ENCODE data around the gene ATP1B2. TPM values are rescaled to one million over a fixed set of nuclear protein-coding genes. Genes with fewer than 3 reads are reported as not detected.

The ATP1B2 gene
- polyA plus RNA-seq, 2 of the 4 experiments (the other 2 are of a cell fraction): 0.10 to 0.16 TPM

DNA sequence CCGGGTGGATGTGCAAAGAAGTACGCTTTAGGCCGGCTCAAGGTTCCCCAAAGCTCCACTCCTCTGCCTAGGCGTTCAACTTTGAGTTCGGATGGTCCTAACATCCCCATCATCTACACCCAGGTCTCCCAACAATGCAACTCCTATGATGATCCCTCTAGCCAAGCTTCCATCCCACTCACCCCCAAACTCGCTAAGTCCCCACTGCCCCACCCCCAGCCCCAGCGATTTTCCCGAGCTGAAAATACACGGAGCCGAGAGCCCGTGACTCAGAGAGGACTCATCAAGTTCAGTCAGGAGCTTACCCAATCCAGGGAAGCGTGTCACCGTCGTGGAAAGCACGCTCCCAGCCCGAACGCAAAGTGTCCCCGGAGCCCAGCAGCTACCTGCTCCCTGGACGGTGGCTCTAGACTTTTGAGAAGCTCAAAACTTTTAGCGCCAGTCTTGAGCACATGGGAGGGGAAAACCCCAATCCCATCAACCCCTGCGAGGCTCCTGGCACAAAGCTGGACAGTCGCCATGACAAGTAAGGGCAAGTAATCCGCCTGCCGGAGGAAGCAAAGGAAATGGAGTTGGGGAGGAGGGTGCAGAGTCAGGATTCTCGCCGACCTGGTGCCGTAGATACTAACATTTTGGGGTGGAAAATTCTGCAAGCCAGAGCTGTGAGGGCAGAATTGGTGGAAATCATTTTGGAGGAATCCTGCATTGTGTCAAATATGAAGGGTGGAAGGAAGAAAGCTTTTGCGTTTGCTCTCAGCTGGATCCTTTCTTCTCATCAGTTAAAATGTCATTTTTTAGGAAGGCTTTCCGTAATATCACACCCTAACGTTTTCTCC, 36.6 kb downstream of the ATP1B2 start, which contains the start of gene TP53 (continued):
- TF ChIP-seq ZSCAN20 (CRISPR knock-in tag; IDR thresholded peaks at IDR 0.05) (no peak), TP53 (CRISPR knock-in tag; IDR thresholded peaks at IDR 0.05) (peak; percentile 24; the same call in 1 of the 2 replicates), EHMT2 (IDR thresholded peaks at IDR 0.05; ENCODE audit: low read depth) (no peak), BHLHE40 (IDR thresholded peaks at IDR 0.05; ENCODE audit: low read depth, low read length) (no peak), MYC (IDR thresholded peaks at IDR 0.05; ENCODE audit: borderline replicate concordance, low read length) (peak; percentile 100), MAZ (IDR thresholded peaks at IDR 0.05; ENCODE audit: borderline replicate concordance, low read depth, low read length) (no peak), KDM1A (IDR thresholded peaks at IDR 0.05; ENCODE audit: low read depth) (no peak), ZNF302 (CRISPR knock-in tag; IDR thresholded peaks at IDR 0.05) (no peak), SMC3 (IDR thresholded peaks at IDR 0.05) (no peak), HOXA7 (CRISPR knock-in tag; IDR thresholded peaks at IDR 0.05) (no peak), SREBF2 (IDR thresholded peaks at IDR 0.05) (no peak), HDAC2 (IDR thresholded peaks at IDR 0.05) (no peak)
- TF ChIP-seq, protein P1, sequence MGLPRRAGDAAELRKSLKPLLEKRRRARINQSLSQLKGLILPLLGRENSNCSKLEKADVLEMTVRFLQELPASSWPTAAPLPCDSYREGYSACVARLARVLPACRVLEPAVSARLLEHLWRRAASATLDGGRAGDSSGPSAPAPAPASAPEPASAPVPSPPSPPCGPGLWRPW (IDR thresholded peaks at IDR 0.05): no peak
- TF ChIP-seq, protein P2, sequence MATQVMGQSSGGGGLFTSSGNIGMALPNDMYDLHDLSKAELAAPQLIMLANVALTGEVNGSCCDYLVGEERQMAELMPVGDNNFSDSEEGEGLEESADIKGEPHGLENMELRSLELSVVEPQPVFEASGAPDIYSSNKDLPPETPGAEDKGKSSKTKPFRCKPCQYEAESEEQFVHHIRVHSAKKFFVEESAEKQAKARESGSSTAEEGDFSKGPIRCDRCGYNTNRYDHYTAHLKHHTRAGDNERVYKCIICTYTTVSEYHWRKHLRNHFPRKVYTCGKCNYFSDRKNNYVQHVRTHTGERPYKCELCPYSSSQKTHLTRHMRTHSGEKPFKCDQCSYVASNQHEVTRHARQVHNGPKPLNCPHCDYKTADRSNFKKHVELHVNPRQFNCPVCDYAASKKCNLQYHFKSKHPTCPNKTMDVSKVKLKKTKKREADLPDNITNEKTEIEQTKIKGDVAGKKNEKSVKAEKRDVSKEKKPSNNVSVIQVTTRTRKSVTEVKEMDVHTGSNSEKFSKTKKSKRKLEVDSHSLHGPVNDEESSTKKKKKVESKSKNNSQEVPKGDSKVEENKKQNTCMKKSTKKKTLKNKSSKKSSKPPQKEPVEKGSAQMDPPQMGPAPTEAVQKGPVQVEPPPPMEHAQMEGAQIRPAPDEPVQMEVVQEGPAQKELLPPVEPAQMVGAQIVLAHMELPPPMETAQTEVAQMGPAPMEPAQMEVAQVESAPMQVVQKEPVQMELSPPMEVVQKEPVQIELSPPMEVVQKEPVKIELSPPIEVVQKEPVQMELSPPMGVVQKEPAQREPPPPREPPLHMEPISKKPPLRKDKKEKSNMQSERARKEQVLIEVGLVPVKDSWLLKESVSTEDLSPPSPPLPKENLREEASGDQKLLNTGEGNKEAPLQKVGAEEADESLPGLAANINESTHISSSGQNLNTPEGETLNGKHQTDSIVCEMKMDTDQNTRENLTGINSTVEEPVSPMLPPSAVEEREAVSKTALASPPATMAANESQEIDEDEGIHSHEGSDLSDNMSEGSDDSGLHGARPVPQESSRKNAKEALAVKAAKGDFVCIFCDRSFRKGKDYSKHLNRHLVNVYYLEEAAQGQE (IDR thresholded peaks at IDR 0.05): no peak
- TF ChIP-seq, protein P3, sequence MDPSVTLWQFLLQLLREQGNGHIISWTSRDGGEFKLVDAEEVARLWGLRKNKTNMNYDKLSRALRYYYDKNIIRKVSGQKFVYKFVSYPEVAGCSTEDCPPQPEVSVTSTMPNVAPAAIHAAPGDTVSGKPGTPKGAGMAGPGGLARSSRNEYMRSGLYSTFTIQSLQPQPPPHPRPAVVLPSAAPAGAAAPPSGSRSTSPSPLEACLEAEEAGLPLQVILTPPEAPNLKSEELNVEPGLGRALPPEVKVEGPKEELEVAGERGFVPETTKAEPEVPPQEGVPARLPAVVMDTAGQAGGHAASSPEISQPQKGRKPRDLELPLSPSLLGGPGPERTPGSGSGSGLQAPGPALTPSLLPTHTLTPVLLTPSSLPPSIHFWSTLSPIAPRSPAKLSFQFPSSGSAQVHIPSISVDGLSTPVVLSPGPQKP (IDR thresholded peaks at IDR 0.05; ENCODE audit: low read depth, low read length): no peak
- TF ChIP-seq, protein P4, sequence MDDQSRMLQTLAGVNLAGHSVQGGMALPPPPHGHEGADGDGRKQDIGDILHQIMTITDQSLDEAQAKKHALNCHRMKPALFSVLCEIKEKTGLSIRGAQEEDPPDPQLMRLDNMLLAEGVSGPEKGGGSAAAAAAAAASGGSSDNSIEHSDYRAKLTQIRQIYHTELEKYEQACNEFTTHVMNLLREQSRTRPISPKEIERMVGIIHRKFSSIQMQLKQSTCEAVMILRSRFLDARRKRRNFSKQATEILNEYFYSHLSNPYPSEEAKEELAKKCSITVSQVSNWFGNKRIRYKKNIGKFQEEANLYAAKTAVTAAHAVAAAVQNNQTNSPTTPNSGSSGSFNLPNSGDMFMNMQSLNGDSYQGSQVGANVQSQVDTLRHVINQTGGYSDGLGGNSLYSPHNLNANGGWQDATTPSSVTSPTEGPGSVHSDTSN (IDR thresholded peaks at IDR 0.05): peak; percentile 19; the same call in 1 of the 2 replicates
- TF ChIP-seq, protein P5, sequence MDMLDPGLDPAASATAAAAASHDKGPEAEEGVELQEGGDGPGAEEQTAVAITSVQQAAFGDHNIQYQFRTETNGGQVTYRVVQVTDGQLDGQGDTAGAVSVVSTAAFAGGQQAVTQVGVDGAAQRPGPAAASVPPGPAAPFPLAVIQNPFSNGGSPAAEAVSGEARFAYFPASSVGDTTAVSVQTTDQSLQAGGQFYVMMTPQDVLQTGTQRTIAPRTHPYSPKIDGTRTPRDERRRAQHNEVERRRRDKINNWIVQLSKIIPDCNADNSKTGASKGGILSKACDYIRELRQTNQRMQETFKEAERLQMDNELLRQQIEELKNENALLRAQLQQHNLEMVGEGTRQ (IDR thresholded peaks at IDR 0.05): 0 out of 2 replicates have a peak, but pooled peaks have one; percentile 26
- TF ChIP-seq, protein P6, sequence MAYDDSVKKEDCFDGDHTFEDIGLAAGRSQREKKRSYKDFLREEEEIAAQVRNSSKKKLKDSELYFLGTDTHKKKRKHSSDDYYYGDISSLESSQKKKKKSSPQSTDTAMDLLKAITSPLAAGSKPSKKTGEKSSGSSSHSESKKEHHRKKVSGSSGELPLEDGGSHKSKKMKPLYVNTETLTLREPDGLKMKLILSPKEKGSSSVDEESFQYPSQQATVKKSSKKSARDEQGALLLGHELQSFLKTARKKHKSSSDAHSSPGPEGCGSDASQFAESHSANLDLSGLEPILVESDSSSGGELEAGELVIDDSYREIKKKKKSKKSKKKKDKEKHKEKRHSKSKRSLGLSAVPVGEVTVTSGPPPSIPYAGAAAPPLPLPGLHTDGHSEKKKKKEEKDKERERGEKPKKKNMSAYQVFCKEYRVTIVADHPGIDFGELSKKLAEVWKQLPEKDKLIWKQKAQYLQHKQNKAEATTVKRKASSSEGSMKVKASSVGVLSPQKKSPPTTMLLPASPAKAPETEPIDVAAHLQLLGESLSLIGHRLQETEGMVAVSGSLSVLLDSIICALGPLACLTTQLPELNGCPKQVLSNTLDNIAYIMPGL (CRISPR knock-in tag; IDR thresholded peaks at IDR 0.05; ENCODE audit: borderline replicate concordance): no peak

Data from A549 (cell line).